Spleen (tissue), 11 donors: ENCODE results near the gene HIVEP3. TPM values are rescaled to one million over a fixed set of nuclear protein-coding genes. Genes with fewer than 3 reads are reported as not detected.

Experiments used
- DNase-seq: peaks from one replicate; pipeline ENCODE4 v3.0.0-alpha.2; 2020
- H3K27ac ChIP-seq, 8 donors: fragments of 200-600 bp; sonication (generic) in 7 of 8; 1 replicate in 4 of 8; 2 replicates in 4 of 8; pipeline versions ENCODE4 v1.5.0 to v1.8.0; 2016 to 2021; ENCODE audit warnings: inconsistent platforms in 4 of 8, mild to moderate bottlenecking in 4 of 8, moderate library complexity in 1 of 8
- H3K27me3 ChIP-seq, 7 donors: fragments of 200-600 bp; sonication (generic) in 6 of 7; replicated peaks in 1 of 7; 1 replicate in 4 of 7; 2 replicates in 3 of 7; pipeline versions ENCODE4 v1.5.0 to v1.8.0; 2016 to 2021; ENCODE audit warnings: inconsistent platforms in 3 of 7, mild to moderate bottlenecking in 1 of 7
- H3K36me3 ChIP-seq, 6 donors: fragments of 200-600 bp; sonication (generic) in 5 of 6; 1 replicate in 4 of 6; 2 replicates in 2 of 6; pipeline versions ENCODE4 v1.5.0 to v1.8.0; 2016 to 2021; ENCODE audit warnings: inconsistent platforms in 2 of 6
- H3K4me1 ChIP-seq, 6 donors: fragments of 200-600 bp; sonication (generic) in 5 of 6; 1 replicate in 3 of 6; 2 replicates in 3 of 6; pipeline versions ENCODE4 v1.5.0 to v1.8.0; 2016 to 2021; ENCODE audit warnings: inconsistent platforms in 3 of 6
- H3K4me3 ChIP-seq, 8 donors: fragments of 200-600 bp; sonication (generic) in 7 of 8; 1 replicate in 4 of 8; 2 replicates in 4 of 8; pipeline versions ENCODE4 v1.5.0 to v1.8.0; 2016 to 2021; ENCODE audit warnings: inconsistent platforms in 4 of 8, mild to moderate bottlenecking in 4 of 8, moderate library complexity in 2 of 8
- H3K9me3 ChIP-seq, 8 donors: fragments of 200-600 bp; sonication (generic) in 7 of 8; 1 replicate in 4 of 8; 2 replicates in 4 of 8; pipeline versions ENCODE4 v1.5.0 to v1.8.0; 2016 to 2021; ENCODE audit warnings: inconsistent platforms in 4 of 8
- CTCF ChIP-seq, 11 experiments: fragments of 200-600 bp in 7 of 11; fragments of 450-650 bp in 4 of 11; sonication (generic) in 4 of 11; IDR thresholded peaks in 8 of 11; conservative IDR thresholded peaks in 3 of 11; 1 replicate in 7 of 11; 2 replicates in 4 of 11; pipeline versions ENCODE4 v1.4.0 to v1.8.0; 2016 to 2021; ENCODE audit warnings: antibody characterized with exemption in 11 of 11, inconsistent platforms in 4 of 11, mild to moderate bottlenecking in 1 of 11
- POLR2A ChIP-seq, 3 donors: fragments of 450-650 bp; IDR thresholded peaks; one replicate each; pipeline ENCODE4 v1.5.1; 2017; ENCODE audit warnings: antibody characterized with exemption in 3 of 3, mild to moderate bottlenecking in 1 of 3
- POLR2AphosphoS5 ChIP-seq, 3 donors: sonication (generic); formaldehyde crosslinking; IDR thresholded peaks; one replicate each; pipeline ENCODE4 v1.5.1; 2017; ENCODE audit warnings: antibody characterized with exemption in 3 of 3
- WGBS, 5 donors: extraction: QIAGEN DNeasy Blood & Tissue Kit in 3 of 5; methylation state at CpG; one replicate each; pipeline versions ENCODE4 v1.1.5 to v1.1.7; 2013 to 2018; 5-methylcytosine and 5-hydroxymethylcytosine counted together
- intact Hi-C: fragments of 100-400 bp; cut with DNase I; formaldehyde crosslinking; loops from one replicate; pipeline ENCODE4 v1.15.0; 2023; ENCODE audit warnings: low total_unique reads
- polyA plus RNA-seq, 3 donors: library from polyadenylated mRNA; stranded (reverse); fragments of 200-250 nt; gene quantifications; one replicate each; pipeline ENCODE4 v1.2.1, GENCODE V29; 2013
- total RNA-seq, 7 donors: library from RNA; depleted of rRNA in 3 of 7; stranded (reverse); fragments of >200 nt in 3 of 7; fragmentation: NEBNext Ultra II Directional in 4 of 7; extraction: Animal tissue kit (Norgen Biotek cat#: 25700) in 4 of 7; gene quantifications; one replicate each; pipeline versions ENCODE4 v1.1.0 to v1.2.1, GENCODE V29; 2016 to 2021
- donor health status: healthy with polysubstance abuse.
- donor health status: DM: no; HTN: no; CAD: no; lungs with moderate emphysema.
- donor health status: DM: no; HTN: no; CAD: no.
- donor health status: Bipolar disorder and iron deficiency.
- donor health status: healthy.
- donor health status: DM: no; HTN: no; CAD: no.
- donor health status: DM: yes; HTN: yes; CAD: no.

HIVEP3 gene
- total and polyA plus RNA-seq, 10 donors = 2.4 to 21.2 (median 8.2) TPM

GRCh38 chr1:41526956-41527561 is 391.7 kb downstream of the HIVEP3 start:
- DNase-seq = peak; percentile 9

GRCh38 chr1:41525891-41526587 is 392.7 kb downstream of the HIVEP3 start:
- H3K4me3 ChIP-seq = no peak overlapping the region
- H3K9me3 ChIP-seq = no peaks in the 10 kb centered on the region
- 90 to 93% (median 91%) methylated on average over 15 to 18 of the region's 18 CpGs for WGBS, 5 donors
- H3K27me3 ChIP-seq = no peaks in the 10 kb centered on the region
- H3K4me1 ChIP-seq = no peaks in the 10 kb centered on the region
- no peak for DNase-seq
- no peak overlapping the region for H3K27ac ChIP-seq
- TF ChIP-seq POLR2A (IDR thresholded peaks at IDR 0.05) = no peak
- no peak for TF ChIP-seq POLR2AphosphoS5 (IDR thresholded peaks at IDR 0.05)
- no peak for TF ChIP-seq CTCF (IDR thresholded peaks at IDR 0.05 in 8 of 11, conservative IDR thresholded peaks at IDR 0.05 in 3 of 11)
- peaks cover 0 to 37% (median 9%) of the 10 kb centered on the region in 6 donors for H3K36me3 ChIP-seq
- intact Hi-C loops = no loop called here

More at GRCh38 chr1:41526956-41527561, 391.7 kb downstream of the HIVEP3 start:
- Histone ChIP-seq H3K4me1 (no peaks in the 10 kb centered on the region), H3K4me3 (no peak overlapping the region), H3K27ac (no peak overlapping the region), H3K9me3 (no peaks in the 10 kb centered on the region), H3K27me3 (no peaks in the 10 kb centered on the region), H3K36me3 (peaks cover 0 to 30% (median 9%) of the 10 kb centered on the region in 6 donors)
- no peak for TF ChIP-seq POLR2AphosphoS5 (IDR thresholded peaks at IDR 0.05)
- no peak for TF ChIP-seq POLR2A (IDR thresholded peaks at IDR 0.05)
- TF ChIP-seq CTCF (IDR thresholded peaks at IDR 0.05 in 8 of 11, conservative IDR thresholded peaks at IDR 0.05 in 3 of 11) = no peak
- WGBS, 5 donors = 93 to 98% (median 94%) methylated on average over 4 of the region's 4 CpGs
- intact Hi-C loops = no loop called here

GRCh38 chr1:41524676-41525675 is 393.7 kb downstream of the HIVEP3 start:
- TF ChIP-seq POLR2A (IDR thresholded peaks at IDR 0.05) = no peak
- TF ChIP-seq CTCF (IDR thresholded peaks at IDR 0.05 in 8 of 11, conservative IDR thresholded peaks at IDR 0.05 in 3 of 11) = no peak
- TF ChIP-seq POLR2AphosphoS5 (IDR thresholded peaks at IDR 0.05) = no peak
- H3K4me1 ChIP-seq = no peaks in the 10 kb centered on the region
- H3K36me3 ChIP-seq = peaks cover 0 to 45% (median 9%) of the 10 kb centered on the region in 6 donors
- no peak for DNase-seq
- no peak overlapping the region for H3K4me3 ChIP-seq
- WGBS, 5 donors = 89 to 95% (median 93%) methylated on average over 27 to 30 of the region's 30 CpGs
- intact Hi-C loops = no loop called here
- H3K27ac ChIP-seq = no peak overlapping the region
- no peaks in the 10 kb centered on the region for H3K9me3 ChIP-seq
- H3K27me3 ChIP-seq = no peaks in the 10 kb centered on the region
